Neural crest cell (in vitro differentiated cells): ENCODE results near the gene PITX2. TPM values are rescaled to one million over a fixed set of nuclear protein-coding genes. Genes with fewer than 3 reads are reported as not detected.

ENCODE experiments used
- DNase-seq: peaks from one replicate; pipeline ENCODE4 v3.0.0; 2021; ENCODE audit warnings: low read depth, mixed read lengths, low spot score
- H3K27ac Mint-ChIP-seq: one replicate; pipeline ENCODE4 v1.8.0; 2021; ENCODE audit warnings: mild to moderate bottlenecking, mixed read lengths; ENCODE audit not compliant: unreplicated experiment
- H3K27me3 Mint-ChIP-seq: 2 replicates; pipeline ENCODE4 v1.8.0; 2021; ENCODE audit warnings: low read depth, mild to moderate bottlenecking, mixed read lengths
- H3K36me3 Mint-ChIP-seq: 2 replicates; pipeline ENCODE4 v1.8.0; 2021; ENCODE audit warnings: low read depth, mild to moderate bottlenecking, mixed read lengths
- H3K4me1 Mint-ChIP-seq: 2 replicates; pipeline ENCODE4 v1.8.0; 2021; ENCODE audit warnings: mixed read lengths
- H3K4me3 Mint-ChIP-seq: one replicate; pipeline ENCODE4 v1.8.0; 2021; ENCODE audit warnings: mild to moderate bottlenecking, mixed read lengths
- H3K9me3 Mint-ChIP-seq: 2 replicates; pipeline ENCODE4 v1.8.0; 2021; ENCODE audit warnings: mixed read lengths
- total RNA-seq: library from RNA; stranded (reverse); gene quantifications from 2 replicates; pipeline ENCODE4 v1.2.1, GENCODE V29; 2021
- TF ChIP-seq, protein P1 (sequence below): fragments of 200-600 bp; sonication (generic); conservative IDR thresholded peaks from 2 replicates; pipeline ENCODE4 v1.5.0; 2021; ENCODE audit warnings: antibody characterized with exemption, mild to moderate bottlenecking

The PITX2 gene
- total RNA-seq, 1 donor from 2014 or later: 0.58 TPM

DNA sequence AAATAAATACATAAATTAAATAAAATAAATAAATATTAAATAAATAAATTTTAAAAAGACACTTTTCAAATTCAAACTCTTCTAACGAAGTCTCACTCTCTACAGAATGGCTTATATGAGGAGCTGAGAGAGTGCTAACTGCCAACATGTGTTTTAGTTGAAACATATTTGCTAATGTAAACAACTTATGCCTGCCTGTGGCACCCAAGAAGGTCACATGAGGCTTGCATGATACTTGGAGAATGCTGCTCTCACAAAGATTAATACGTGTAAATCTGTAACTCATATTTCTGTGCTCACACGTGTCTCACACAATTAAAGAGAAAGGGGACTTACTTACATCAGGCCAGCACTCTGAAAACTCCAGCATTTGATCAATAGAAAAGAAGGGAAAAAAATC, 43.2 kb upstream of the PITX2 start:
- no peaks in the 10 kb centered on the region for H3K9me3 Mint-ChIP-seq
- no peak overlapping the region for H3K4me3 Mint-ChIP-seq
- TF ChIP-seq, protein P1, sequence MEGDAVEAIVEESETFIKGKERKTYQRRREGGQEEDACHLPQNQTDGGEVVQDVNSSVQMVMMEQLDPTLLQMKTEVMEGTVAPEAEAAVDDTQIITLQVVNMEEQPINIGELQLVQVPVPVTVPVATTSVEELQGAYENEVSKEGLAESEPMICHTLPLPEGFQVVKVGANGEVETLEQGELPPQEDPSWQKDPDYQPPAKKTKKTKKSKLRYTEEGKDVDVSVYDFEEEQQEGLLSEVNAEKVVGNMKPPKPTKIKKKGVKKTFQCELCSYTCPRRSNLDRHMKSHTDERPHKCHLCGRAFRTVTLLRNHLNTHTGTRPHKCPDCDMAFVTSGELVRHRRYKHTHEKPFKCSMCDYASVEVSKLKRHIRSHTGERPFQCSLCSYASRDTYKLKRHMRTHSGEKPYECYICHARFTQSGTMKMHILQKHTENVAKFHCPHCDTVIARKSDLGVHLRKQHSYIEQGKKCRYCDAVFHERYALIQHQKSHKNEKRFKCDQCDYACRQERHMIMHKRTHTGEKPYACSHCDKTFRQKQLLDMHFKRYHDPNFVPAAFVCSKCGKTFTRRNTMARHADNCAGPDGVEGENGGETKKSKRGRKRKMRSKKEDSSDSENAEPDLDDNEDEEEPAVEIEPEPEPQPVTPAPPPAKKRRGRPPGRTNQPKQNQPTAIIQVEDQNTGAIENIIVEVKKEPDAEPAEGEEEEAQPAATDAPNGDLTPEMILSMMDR: no peak
- peaks cover 10% of the 10 kb centered on the region for H3K4me1 Mint-ChIP-seq
- no peaks in the 10 kb centered on the region for H3K36me3 Mint-ChIP-seq
- no peak for DNase-seq
- H3K27ac Mint-ChIP-seq: no peak overlapping the region
- H3K27me3 Mint-ChIP-seq: no peaks in the 10 kb centered on the region

DNA sequence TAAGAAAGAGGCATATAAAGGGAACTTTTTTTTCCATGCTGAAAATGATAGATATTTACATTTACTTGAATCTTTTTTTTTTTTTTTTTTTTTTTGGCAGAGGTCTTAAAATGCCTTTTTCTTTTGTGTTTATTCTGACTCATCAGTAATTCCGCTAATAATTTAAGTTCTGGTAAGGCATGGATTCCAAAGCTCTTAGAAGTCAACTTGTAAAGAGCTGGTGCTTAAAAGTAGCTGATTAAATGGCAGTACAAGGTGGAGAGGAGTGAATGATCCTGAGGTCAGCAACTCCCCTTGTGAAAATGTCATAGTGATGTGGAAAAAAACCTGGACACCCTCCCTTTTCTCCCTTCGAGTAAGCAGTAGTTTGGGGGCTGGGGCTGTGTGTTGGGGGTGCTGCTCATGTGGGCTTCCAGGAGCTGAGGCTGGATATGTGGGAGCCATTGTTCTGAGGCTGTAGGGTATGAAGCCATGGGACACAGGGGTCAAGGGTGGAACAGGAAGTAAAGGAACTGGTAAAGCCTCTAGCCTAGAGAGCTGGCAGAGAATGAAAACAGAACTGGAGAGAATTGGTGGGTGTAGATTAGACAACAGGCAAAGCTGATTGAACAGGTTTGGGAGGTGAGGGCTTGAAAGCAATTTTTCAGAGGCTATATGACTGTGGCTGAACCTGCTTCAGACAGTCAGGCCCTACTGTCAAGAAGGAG, 41.0 kb upstream of the PITX2 start:
- no peaks in the 10 kb centered on the region for H3K27me3 Mint-ChIP-seq
- no peaks in the 10 kb centered on the region for H3K9me3 Mint-ChIP-seq
- no peak overlapping the region for H3K4me3 Mint-ChIP-seq
- H3K36me3 Mint-ChIP-seq: no peaks in the 10 kb centered on the region
- DNase-seq: no peak
- H3K27ac Mint-ChIP-seq: peak overlapping the region; percentile 19
- TF ChIP-seq, protein P1: no peak
- H3K4me1 Mint-ChIP-seq: peaks cover 10% of the 10 kb centered on the region

GRCh38 chr4:110663206-110663605, 40.3 kb upstream of the PITX2 start:
- peaks cover 10% of the 10 kb centered on the region for H3K4me1 Mint-ChIP-seq
- H3K27me3 Mint-ChIP-seq: no peaks in the 10 kb centered on the region
- TF ChIP-seq, protein P1: no peak
- no peak for DNase-seq
- no peaks in the 10 kb centered on the region for H3K9me3 Mint-ChIP-seq
- H3K36me3 Mint-ChIP-seq: no peaks in the 10 kb centered on the region
- H3K4me3 Mint-ChIP-seq: no peak overlapping the region
- H3K27ac Mint-ChIP-seq: no peak overlapping the region

GRCh38 chr4:110660755-110661154, 37.9 kb upstream of the PITX2 start:
- no peak for DNase-seq
- Mint-ChIP-seq H3K27me3 (peaks cover 18% of the 10 kb centered on the region), H3K4me3 (no peak overlapping the region), H3K9me3 (no peaks in the 10 kb centered on the region), H3K36me3 (no peaks in the 10 kb centered on the region), H3K4me1 (peaks cover 10% of the 10 kb centered on the region), H3K27ac (no peak overlapping the region)
- TF ChIP-seq, protein P1: no peak

GRCh38 chr4:110654254-110654635, 31.4 kb upstream of the PITX2 start:
- H3K4me3 Mint-ChIP-seq: no peak overlapping the region

More at GRCh38 chr4:110654254-110654635, 31.4 kb upstream of the PITX2 start:
- Mint-ChIP-seq H3K9me3 (no peaks in the 10 kb centered on the region), H3K36me3 (no peaks in the 10 kb centered on the region), H3K27ac (no peak overlapping the region), H3K4me1 (no peaks in the 10 kb centered on the region), H3K27me3 (peaks cover 27% of the 10 kb centered on the region)
- TF ChIP-seq, protein P1: no peak
- DNase-seq: no peak
